NCI-H510A (cell line): Measurements from ENCODE around the gene GRAMD1B.
"Not testable (repeated sequence)": the region's sequence is repeated elsewhere in the genome, so short reads cannot be mapped to it uniquely, and the experiment has no call there.

Experiments used
- DNase-seq: peaks from one replicate; lab custom pipeline; 2025; lab: John Stamatoyannopoulos, UW

Gene GRAMD1B

GRCh38 chr11:123509737-123510578 lies 79.9 kb downstream of the GRAMD1B start:
- DNase-seq: no peak

- no peak for DNase-seq
Measured at GRCh38 chr11:123510579-123510905, 80.5 kb downstream of the GRAMD1B start.

- no peak for DNase-seq
Measured at GRCh38 chr11:123511037-123511870, 81.2 kb downstream of the GRAMD1B start.

- DNase-seq: not testable (repeated sequence)
Measured at GRCh38 chr11:123513309-123513708, 83.2 kb downstream of the GRAMD1B start.

DNA sequence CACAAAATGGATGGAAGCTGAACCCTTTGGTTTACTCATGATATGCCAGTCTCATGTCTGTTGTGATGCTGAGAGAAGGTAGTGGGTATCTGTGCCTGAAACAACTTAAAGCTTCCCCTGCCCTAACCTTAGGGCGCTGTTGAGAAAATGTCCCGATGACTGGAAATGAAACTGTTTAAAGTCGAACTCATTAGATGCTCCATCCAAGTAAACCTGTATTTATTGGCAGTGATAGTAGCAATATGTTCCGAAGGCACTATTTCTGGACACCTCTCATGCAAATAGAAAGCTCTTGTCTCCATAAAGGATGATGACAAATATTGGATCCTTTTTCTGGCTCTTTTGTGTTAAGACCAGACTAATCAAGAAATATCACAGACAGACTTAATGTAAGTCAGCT lies 86.2 kb downstream of the GRAMD1B start:
- no peak for DNase-seq

- DNase-seq: no peak
Measured at GRCh38 chr11:123517559-123518364, 87.7 kb downstream of the GRAMD1B start.

DNA sequence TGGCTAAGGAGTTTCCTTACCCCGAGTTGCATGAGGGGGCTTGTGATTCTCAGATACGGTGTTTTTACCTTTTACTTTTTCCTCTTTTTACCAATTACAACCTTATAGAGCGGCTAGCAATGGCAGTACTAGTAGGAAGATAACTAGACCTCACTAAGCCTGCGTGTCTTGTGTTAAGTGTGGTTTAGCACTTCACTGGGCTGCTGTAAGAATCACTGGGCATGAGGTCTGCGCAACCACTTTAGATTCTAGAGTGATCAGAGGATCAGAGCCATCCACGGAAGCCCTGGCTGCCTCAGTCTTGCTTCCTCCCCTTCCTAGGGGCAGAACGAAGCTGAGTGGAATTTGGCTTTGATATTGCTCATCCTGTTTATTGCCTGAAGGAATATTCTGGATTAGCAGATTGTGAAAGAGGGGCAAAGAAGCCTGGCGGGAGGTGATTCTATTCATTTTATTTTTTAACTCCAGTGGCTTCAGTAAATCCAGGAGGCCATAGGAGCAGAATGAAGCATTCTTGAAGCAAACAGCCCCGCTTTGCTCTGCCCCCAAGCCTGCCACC lies 88.5 kb downstream of the GRAMD1B start:
- DNase-seq: no peak

DNA sequence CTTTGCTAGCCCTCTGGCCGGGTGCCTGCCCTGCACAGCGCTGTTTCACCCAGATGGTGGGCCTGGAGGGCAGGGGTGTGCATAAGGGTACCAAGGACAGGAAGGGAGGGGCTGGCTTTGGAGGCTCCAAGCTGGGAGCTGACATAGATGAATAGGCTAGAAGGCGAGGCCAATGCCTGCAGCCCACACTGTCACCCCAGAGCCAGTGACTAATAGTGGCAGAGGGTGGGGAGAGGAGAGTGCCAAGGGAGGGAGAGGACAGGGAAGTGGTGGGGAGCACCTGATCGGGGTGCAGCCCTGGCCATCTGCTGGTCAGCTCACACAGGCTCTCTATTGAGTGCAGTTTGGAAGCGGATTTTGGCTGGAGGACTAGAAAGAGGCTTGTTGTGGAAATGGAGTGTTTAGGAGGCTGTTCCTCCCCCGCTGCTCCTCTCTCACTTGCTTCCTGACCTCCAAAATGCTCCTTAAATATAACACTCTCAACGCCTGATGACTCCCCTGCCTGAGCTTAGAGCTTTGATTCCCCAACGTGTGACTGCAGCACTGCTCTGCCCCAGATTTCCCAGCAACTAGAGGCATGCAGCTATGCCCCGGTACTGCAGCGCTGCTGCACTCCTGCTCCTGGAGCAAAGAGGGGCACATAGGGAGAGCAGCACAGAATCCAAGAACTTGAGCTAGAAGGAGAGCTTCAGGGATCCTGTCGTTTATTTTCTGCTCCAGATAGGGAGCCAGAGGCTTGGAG lies 89.2 kb downstream of the GRAMD1B start:
- DNase-seq: no peak

DNA sequence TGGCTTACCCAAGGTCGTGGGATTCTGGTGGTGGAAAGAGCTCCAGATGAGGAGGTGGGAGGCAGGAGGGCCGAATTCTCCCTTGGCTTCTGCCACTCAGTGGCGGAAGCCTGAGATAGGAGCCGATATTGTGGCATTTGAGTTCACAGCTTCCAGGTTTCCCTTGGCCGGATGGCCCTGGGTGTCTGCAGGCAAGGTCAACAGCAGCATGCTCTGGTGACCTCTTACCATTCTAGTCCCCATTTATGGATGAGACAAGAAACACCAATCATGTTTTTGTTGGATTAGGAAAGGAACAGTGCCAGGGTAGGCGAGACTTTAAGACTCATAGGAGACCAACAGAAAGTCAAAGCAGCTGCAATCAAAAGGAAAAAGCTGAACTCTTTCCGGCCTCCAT lies 89.7 kb downstream of the GRAMD1B start:
- DNase-seq: no peak

- DNase-seq: not testable (repeated sequence)
Measured at GRCh38 chr11:123520476-123520875, 90.4 kb downstream of the GRAMD1B start.

GRCh38 chr11:123521001-123521400 lies 90.9 kb downstream of the GRAMD1B start:
- DNase-seq: no peak

GRCh38 chr11:123521930-123522329 lies 91.9 kb downstream of the GRAMD1B start:
- no peak for DNase-seq

DNA sequence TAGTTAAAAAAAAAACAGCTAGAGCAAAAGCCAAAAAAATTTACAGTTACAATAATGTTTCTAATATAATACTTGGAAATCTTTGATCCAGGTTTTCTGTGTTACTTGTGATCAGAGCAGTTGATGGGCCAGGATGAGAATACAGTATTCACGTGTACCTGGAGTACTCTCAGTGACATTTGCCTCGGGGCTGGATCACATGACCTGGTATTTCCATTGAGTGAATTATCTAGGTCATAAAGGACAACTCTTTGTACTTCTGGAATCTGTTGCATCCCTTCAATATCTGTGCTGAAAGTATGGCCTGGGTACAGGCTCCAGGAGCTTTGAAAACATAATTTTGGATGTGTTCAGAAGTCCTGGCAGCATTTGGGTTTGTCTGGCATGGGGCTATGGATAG lies 93.5 kb downstream of the GRAMD1B start:
- DNase-seq: no peak

GRCh38 chr11:123525097-123525496 lies 95.0 kb downstream of the GRAMD1B start:
- DNase-seq: no peak

DNA sequence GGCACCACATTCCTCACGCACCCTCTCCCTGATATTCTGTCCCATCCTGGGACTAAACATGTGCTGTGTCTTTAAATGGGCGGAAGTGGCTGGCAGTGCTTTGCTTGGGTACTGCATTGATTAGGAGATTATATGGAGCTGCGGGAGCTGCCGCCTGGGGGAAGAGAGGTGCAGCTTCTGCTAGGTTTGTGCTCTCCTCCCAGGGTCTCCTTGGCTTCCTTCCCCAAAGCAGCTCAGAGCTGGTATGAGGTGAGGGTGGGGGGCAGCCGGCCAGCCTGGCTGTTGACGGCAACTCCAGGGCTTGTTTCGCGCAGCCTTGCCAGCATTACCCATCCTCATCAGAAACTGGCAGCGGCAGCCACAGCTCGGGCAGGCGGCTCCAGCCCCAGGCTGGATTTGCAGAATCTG lies 95.4 kb downstream of the GRAMD1B start:
- no peak for DNase-seq

GRCh38 chr11:123526027-123526805 lies 96.1 kb downstream of the GRAMD1B start:
- DNase-seq: no peak

GRCh38 chr11:123526918-123527317 lies 96.8 kb downstream of the GRAMD1B start:
- no peak for DNase-seq

DNA sequence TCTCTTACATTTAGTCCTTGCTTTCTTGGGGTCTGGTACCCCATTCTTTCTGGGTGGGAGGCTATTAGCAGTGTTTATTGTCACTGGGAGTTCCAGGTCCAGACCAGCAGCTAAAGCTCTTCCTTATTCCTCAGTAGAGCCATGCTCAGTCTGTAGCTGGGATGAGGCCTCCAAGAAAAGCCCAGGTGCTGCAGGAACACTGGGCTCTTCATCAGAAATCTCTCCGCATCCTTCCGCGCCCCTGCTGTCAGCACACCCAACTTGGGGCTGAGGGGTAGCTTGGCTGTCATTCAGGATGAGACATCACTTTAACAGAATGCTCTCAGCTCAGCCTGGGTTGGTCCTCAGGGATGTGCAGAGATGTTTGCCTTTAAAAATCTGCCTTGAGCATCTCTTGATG lies 97.5 kb downstream of the GRAMD1B start:
- DNase-seq: no peak

DNA sequence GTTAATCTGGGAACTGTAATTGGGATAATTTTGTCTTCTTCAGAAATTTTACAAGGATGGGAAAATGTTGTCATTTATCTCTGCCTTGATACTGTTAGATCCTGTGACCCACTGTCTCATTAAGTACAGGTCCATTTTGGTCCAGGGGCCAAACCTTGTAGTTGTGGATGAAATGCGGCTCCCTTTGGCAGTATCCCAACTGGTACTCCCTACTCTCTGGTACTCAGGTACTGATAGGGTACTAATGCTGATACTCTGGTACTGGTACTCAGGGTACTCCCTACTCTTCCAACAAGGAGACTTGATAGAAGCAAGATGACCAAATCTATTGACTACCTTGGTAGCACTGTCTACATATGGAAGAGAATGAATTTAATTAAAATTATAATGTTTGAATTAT lies 97.9 kb downstream of the GRAMD1B start:
- DNase-seq: no peak

DNA sequence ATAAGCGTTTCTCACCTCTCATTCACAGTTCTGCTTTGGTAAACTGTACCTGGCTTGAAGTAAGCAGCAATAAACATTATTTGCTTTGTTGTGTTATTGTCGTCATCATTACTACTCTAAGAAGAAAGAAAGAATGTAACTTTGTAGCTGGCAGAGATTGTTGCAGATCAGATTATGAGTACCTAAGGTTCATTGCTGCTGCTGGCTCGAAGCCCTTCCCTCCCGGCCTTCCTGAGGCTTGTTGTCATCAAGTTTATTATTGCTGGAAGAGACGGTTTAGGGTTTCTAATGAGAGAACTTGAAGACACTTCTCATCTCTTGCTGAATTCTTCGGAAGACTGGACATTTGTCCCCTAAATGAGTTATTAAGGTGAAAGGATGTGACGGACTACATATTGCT lies 101.3 kb downstream of the GRAMD1B start:
- no peak for DNase-seq

- no peak for DNase-seq
Measured at GRCh38 chr11:123532131-123532530, 102.1 kb downstream of the GRAMD1B start.
